H1 (cell line): ENCODE measurements around the gene SRGAP3. TPM values are rescaled to one million over a fixed set of nuclear protein-coding genes. Genes with fewer than 3 reads are reported as not detected.

Experiments used
- CBX5 ChIP-seq: fragments of 300-800, 300-1000 bp; sonication (generic); IDR thresholded peaks from 2 replicates; pipeline ENCODE4 v1.7.1; 2016; ENCODE audit warnings: antibody characterized with exemption, low read length, low read depth
- GABPA ChIP-seq: IDR thresholded peaks from 2 replicates; pipeline ENCODE4 v1.6.1; 2011; ENCODE audit warnings: mild to moderate bottlenecking, low read length, moderate library complexity, borderline replicate concordance; ENCODE audit not compliant: insufficient read depth
- HDAC6 ChIP-seq: IDR thresholded peaks from one replicate; pipeline ENCODE4 v1.7.1; 2012; ENCODE audit warnings: low read depth, mild to moderate bottlenecking, inconsistent platforms, low read length, moderate library complexity
- KDM4A ChIP-seq: IDR thresholded peaks from one replicate; pipeline ENCODE4 v1.7.1; 2012; ENCODE audit warnings: low read depth, mild to moderate bottlenecking, moderate library complexity, low read length, inconsistent platforms; ENCODE audit not compliant: severe bottlenecking
- POLR2A ChIP-seq, 2 experiments: IDR thresholded peaks; 1 replicate in 1 of 2; 2 replicates in 1 of 2; pipeline ENCODE4 v1.6.1; 2011; ENCODE audit warnings: low read depth in 2 of 2, low read length in 2 of 2, mild to moderate bottlenecking in 2 of 2; ENCODE audit errors: control extremely low read depth in 1 of 2
- ZNF274 ChIP-seq: IDR thresholded peaks from 2 replicates; pipeline ENCODE4 v1.7.0; 2012; ENCODE audit warnings: low read length, borderline replicate concordance; ENCODE audit errors: extremely low read depth
- polyA plus RNA-seq, 7 experiments: library from polyadenylated mRNA; depleted of rRNA in 3 of 7; stranded (reverse) in 5 of 7; unstranded in 2 of 7; fragments of >200 nt in 5 of 7; fragments of 200-250 nt in 2 of 7; gene quantifications; 1 replicate in 5 of 7; 2 replicates in 1 of 7; 4 replicates in 1 of 7; pipeline versions ENCODE4 v1.2.1 to v1.2.3, GENCODE V29; 2011 to 2013; ENCODE audit warnings: missing spikeins in 2 of 7, mixed read lengths in 2 of 7
- total RNA-seq: library from RNA; stranded (reverse); fragmentation: NEBNext Ultra II Directional; extraction: Animal tissue kit (Norgen Biotek cat#: 25700); gene quantifications from 2 replicates; pipeline ENCODE4 v1.2.1, GENCODE V29; 2021
- TF ChIP-seq, protein P1 (sequence below): fragments of 300-600 bp; sonication (generic); IDR thresholded peaks from 2 replicates; pipeline ENCODE4 v1.7.1; 2012; ENCODE audit warnings: low read length, moderate library complexity, mild to moderate bottlenecking, inconsistent platforms; ENCODE audit not compliant: insufficient replicate concordance

Gene SRGAP3
- total and polyA plus RNA-seq, 2 of the 8 experiments (the other 6 are each of a cell fraction or from before 2014, with no cell fraction given): 5.8 to 11.4 TPM

GRCh38 chr3:8983026-8983425 lies 266.4 kb downstream of the SRGAP3 start (continued):
- TF ChIP-seq, protein P1, sequence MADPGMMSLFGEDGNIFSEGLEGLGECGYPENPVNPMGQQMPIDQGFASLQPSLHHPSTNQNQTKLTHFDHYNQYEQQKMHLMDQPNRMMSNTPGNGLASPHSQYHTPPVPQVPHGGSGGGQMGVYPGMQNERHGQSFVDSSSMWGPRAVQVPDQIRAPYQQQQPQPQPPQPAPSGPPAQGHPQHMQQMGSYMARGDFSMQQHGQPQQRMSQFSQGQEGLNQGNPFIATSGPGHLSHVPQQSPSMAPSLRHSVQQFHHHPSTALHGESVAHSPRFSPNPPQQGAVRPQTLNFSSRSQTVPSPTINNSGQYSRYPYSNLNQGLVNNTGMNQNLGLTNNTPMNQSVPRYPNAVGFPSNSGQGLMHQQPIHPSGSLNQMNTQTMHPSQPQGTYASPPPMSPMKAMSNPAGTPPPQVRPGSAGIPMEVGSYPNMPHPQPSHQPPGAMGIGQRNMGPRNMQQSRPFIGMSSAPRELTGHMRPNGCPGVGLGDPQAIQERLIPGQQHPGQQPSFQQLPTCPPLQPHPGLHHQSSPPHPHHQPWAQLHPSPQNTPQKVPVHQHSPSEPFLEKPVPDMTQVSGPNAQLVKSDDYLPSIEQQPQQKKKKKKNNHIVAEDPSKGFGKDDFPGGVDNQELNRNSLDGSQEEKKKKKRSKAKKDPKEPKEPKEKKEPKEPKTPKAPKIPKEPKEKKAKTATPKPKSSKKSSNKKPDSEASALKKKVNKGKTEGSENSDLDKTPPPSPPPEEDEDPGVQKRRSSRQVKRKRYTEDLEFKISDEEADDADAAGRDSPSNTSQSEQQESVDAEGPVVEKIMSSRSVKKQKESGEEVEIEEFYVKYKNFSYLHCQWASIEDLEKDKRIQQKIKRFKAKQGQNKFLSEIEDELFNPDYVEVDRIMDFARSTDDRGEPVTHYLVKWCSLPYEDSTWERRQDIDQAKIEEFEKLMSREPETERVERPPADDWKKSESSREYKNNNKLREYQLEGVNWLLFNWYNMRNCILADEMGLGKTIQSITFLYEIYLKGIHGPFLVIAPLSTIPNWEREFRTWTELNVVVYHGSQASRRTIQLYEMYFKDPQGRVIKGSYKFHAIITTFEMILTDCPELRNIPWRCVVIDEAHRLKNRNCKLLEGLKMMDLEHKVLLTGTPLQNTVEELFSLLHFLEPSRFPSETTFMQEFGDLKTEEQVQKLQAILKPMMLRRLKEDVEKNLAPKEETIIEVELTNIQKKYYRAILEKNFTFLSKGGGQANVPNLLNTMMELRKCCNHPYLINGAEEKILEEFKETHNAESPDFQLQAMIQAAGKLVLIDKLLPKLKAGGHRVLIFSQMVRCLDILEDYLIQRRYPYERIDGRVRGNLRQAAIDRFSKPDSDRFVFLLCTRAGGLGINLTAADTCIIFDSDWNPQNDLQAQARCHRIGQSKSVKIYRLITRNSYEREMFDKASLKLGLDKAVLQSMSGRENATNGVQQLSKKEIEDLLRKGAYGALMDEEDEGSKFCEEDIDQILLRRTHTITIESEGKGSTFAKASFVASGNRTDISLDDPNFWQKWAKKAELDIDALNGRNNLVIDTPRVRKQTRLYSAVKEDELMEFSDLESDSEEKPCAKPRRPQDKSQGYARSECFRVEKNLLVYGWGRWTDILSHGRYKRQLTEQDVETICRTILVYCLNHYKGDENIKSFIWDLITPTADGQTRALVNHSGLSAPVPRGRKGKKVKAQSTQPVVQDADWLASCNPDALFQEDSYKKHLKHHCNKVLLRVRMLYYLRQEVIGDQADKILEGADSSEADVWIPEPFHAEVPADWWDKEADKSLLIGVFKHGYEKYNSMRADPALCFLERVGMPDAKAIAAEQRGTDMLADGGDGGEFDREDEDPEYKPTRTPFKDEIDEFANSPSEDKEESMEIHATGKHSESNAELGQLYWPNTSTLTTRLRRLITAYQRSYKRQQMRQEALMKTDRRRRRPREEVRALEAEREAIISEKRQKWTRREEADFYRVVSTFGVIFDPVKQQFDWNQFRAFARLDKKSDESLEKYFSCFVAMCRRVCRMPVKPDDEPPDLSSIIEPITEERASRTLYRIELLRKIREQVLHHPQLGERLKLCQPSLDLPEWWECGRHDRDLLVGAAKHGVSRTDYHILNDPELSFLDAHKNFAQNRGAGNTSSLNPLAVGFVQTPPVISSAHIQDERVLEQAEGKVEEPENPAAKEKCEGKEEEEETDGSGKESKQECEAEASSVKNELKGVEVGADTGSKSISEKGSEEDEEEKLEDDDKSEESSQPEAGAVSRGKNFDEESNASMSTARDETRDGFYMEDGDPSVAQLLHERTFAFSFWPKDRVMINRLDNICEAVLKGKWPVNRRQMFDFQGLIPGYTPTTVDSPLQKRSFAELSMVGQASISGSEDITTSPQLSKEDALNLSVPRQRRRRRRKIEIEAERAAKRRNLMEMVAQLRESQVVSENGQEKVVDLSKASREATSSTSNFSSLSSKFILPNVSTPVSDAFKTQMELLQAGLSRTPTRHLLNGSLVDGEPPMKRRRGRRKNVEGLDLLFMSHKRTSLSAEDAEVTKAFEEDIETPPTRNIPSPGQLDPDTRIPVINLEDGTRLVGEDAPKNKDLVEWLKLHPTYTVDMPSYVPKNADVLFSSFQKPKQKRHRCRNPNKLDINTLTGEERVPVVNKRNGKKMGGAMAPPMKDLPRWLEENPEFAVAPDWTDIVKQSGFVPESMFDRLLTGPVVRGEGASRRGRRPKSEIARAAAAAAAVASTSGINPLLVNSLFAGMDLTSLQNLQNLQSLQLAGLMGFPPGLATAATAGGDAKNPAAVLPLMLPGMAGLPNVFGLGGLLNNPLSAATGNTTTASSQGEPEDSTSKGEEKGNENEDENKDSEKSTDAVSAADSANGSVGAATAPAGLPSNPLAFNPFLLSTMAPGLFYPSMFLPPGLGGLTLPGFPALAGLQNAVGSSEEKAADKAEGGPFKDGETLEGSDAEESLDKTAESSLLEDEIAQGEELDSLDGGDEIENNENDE: no peak
- TF ChIP-seq ZNF274 (no peak), HDAC6 (no peak), POLR2A (IDR thresholded peaks at IDR 0.05; ENCODE audit: control extremely low read depth in 1 of 2, low read depth in 2 of 2, low read length in 2 of 2) (no peak), GABPA (no peak), CBX5 (no peak), KDM4A (no peak)
